Measurements from ENCODE around the gene ZBED1. TPM values are rescaled to one million over a fixed set of nuclear protein-coding genes. Genes with fewer than 3 reads are reported as not detected.
"Not testable (repeated sequence)": the region's sequence is repeated elsewhere in the genome, so short reads cannot be mapped to it uniquely, and the experiment has no call there.

Gene ZBED1
- total and polyA plus RNA-seq, 7 experiments from 2014 or later = 23.7 to 44.3 (median 29.0) TPM

DNA sequence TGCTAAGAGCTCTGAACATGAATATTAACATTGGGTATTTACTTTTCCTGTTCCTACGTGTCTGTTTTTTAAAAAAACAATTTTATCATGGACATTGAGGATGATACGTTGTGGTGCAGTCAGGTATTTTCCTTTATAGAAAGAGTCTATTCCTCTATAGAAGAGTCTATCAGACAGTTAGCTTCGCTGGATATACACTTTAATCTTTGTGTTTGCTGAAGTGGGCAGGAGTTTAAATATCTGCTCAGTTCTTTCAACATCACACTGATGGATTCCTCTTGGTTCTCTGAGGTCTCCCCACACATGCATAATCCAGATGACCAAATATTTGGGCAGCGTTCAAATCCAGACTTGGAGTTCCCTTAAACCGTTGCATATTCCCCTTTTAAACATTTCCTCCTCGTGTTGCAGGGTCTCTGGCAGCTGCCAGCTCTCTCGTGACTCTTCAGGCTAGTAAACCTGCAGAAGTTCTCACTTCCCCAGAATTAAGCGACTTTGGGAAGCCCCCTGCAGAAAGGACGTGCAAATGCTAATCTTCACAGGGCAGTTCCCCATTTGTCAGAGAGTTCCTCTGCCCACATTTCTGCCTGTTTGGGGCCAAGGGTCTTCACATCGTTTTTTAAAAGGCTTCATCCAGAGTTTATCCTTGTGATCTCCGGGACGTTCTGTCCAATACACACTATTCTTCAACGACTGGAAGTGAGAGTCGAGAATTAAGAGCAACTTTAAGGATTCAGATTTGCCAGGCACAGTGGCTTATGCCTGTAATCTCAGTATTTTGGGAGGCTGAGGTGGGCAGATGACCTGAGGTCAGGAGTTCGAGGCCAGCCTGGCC, 20.5 kb upstream of the ZBED1 start:
- H3K36me3 ChIP-seq (ENCODE audit: control insufficient read depth in 2 of 3, insufficient read depth in 3 of 3, low read length in 3 of 3) = no peaks in the 10 kb centered on the region
- peaks cover 0 to 8% (median 0%) of the 10 kb centered on the region in 7 donors for H3K4me1 Mint-ChIP-seq
- no peaks in the 10 kb centered on the region for H3K36me3 Mint-ChIP-seq
- intact Hi-C loops (cut with micrococcal nuclease) = no loop called here
- no peak overlapping the region for H3K4me3 Mint-ChIP-seq
- no peaks in the 10 kb centered on the region for H3K27me3 ChIP-seq (ENCODE audit: control insufficient read depth in 2 of 2, insufficient read depth in 2 of 2, low read length in 2 of 2)
- ATAC-seq = peak; percentile 71
- no peak overlapping the region for H3K27ac Mint-ChIP-seq
- no peak for DNase-seq
- H3K4me1 ChIP-seq (ENCODE audit: control insufficient read depth in 2 of 2, insufficient read depth in 2 of 2, low read length in 2 of 2) = no peaks in the 10 kb centered on the region
- no peak overlapping the region for H3K27ac ChIP-seq (ENCODE audit: low read depth, low read length)
- peaks cover 2 to 19% (median 7%) of the 10 kb centered on the region in 5 donors for H3K27me3 Mint-ChIP-seq
- H3K4me3 ChIP-seq (ENCODE audit: low read length) = no peak overlapping the region
- CTCF ChIA-PET = no interaction called here
- no peaks in the 10 kb centered on the region for H3K9me3 Mint-ChIP-seq
- POLR2A ChIA-PET = no interaction called here
- no peaks in the 10 kb centered on the region for H3K9me3 ChIP-seq (ENCODE audit: control insufficient read depth in 2 of 3, low read length in 3 of 3)

DNA sequence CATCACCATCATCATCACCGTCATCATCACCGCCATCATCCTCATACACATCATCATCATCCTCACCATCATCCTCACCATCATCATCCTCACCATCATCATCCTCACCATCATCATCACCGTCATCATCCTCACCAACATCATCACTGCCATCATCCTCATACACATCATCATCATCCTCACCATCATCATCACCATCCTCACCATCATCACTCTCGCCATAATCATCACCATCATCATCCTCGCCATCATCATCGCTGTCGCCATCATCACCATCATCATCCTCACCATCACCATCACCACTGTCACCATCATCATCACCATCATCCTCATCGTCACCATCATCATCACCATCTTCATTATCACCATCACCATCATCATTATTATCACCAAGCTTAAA, 19.8 kb upstream of the ZBED1 start:
- no peak for DNase-seq

DNA sequence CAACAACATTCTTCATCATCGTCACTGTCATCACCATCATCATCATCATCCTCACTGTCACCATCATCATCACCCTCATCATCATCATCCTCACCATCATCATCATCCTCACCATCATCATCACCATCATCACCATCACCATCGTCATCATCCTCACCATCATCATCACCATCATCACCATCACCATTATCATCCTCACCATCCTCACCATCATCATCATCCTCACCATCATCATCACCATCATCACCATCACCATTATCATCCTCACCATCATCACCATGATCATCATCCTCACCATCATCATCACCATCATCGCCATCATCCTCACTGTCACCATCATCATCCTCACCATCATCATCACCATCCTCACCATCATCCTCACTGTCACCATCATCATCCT, 18.9 kb upstream of the ZBED1 start:
- ATAC-seq; H3K9me3 Mint-ChIP-seq; H3K27ac Mint-ChIP-seq; H3K36me3 Mint-ChIP-seq; H3K4me3 Mint-ChIP-seq; H3K27ac ChIP-seq (ENCODE audit: low read depth, low read length); H3K36me3 ChIP-seq (ENCODE audit: control insufficient read depth in 2 of 3, insufficient read depth in 3 of 3, low read length in 3 of 3); CTCF ChIA-PET; intact Hi-C loops (cut with micrococcal nuclease); H3K4me3 ChIP-seq (ENCODE audit: low read length); DNase-seq; H3K9me3 ChIP-seq (ENCODE audit: control insufficient read depth in 2 of 3, low read length in 3 of 3); POLR2A ChIA-PET; H3K27me3 ChIP-seq (ENCODE audit: control insufficient read depth in 2 of 2, insufficient read depth in 2 of 2, low read length in 2 of 2); H3K4me1 ChIP-seq (ENCODE audit: control insufficient read depth in 2 of 2, insufficient read depth in 2 of 2, low read length in 2 of 2); H3K4me1 Mint-ChIP-seq: not testable (repeated sequence)
- H3K27me3 Mint-ChIP-seq = peaks cover 0 to 12% (median 5%) of the 10 kb centered on the region in 5 donors

More for the DNA sequence above, 19.8 kb upstream of the ZBED1 start:
- Histone ChIP-seq H3K4me3 (ENCODE audit: low read length) (no peak overlapping the region), H3K9me3 (ENCODE audit: control insufficient read depth in 2 of 3, low read length in 3 of 3) (no peaks in the 10 kb centered on the region), H3K27me3 (ENCODE audit: control insufficient read depth in 2 of 2, insufficient read depth in 2 of 2, low read length in 2 of 2) (no peaks in the 10 kb centered on the region), H3K36me3 (ENCODE audit: control insufficient read depth in 2 of 3, insufficient read depth in 3 of 3, low read length in 3 of 3) (no peaks in the 10 kb centered on the region), H3K4me1 (ENCODE audit: control insufficient read depth in 2 of 2, insufficient read depth in 2 of 2, low read length in 2 of 2) (no peaks in the 10 kb centered on the region), H3K27ac (ENCODE audit: low read depth, low read length) (no peak overlapping the region)
- CTCF ChIA-PET = no interaction called here
- no peaks in the 10 kb centered on the region for H3K36me3 Mint-ChIP-seq
- intact Hi-C loops (cut with micrococcal nuclease) = no loop called here
- H3K4me3 Mint-ChIP-seq = no peak overlapping the region
- peaks cover 0 to 18% (median 5%) of the 10 kb centered on the region in 5 donors for H3K27me3 Mint-ChIP-seq
- POLR2A ChIA-PET = no interaction called here
- no peak overlapping the region for H3K27ac Mint-ChIP-seq
- H3K9me3 Mint-ChIP-seq = no peaks in the 10 kb centered on the region
- no peak for ATAC-seq
- H3K4me1 Mint-ChIP-seq = peaks cover 0 to 8% (median 0%) of the 10 kb centered on the region in 7 donors

DNA sequence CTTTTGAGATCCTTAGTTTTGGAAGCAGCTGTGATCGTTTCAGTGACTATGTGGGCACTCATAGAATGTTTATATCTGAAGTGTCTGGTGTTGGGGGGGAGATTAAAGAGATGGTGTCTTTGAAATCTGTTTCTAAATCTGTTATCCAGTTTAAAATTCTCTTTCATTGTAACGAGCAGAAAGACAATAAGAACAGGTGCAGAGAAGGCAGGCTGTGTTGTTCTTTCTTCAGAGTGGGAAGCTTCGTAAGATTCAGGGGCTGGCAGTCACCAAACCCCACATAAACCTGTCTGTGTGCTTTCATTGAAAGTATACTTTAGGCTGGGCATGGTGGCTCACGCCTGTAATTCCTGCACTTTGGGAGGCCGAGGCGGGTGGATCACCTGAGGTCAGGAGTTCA, 16.3 kb upstream of the ZBED1 start:
- no peaks in the 10 kb centered on the region for H3K9me3 ChIP-seq (ENCODE audit: control insufficient read depth in 2 of 3, low read length in 3 of 3)
- Mint-ChIP-seq H3K27ac (no peak overlapping the region), H3K4me3 (no peak overlapping the region), H3K9me3 (no peaks in the 10 kb centered on the region), H3K27me3 (peaks cover 0 to 9% (median 5%) of the 10 kb centered on the region in 5 donors), H3K4me1 (peaks cover 0 to 8% (median 0%) of the 10 kb centered on the region in 7 donors), H3K36me3 (no peaks in the 10 kb centered on the region)
- ChIA-PET CTCF (no interaction called here), POLR2A (no interaction called here)
- H3K4me1 ChIP-seq (ENCODE audit: control insufficient read depth in 2 of 2, insufficient read depth in 2 of 2, low read length in 2 of 2) = no peaks in the 10 kb centered on the region
- no peak overlapping the region for H3K4me3 ChIP-seq (ENCODE audit: low read length)
- no peaks in the 10 kb centered on the region for H3K36me3 ChIP-seq (ENCODE audit: control insufficient read depth in 2 of 3, insufficient read depth in 3 of 3, low read length in 3 of 3)
- ATAC-seq (no peak), DNase-seq (no peak)
- H3K27ac ChIP-seq (ENCODE audit: low read depth, low read length) = no peak overlapping the region
- intact Hi-C loops (cut with micrococcal nuclease) = no loop called here
- H3K27me3 ChIP-seq (ENCODE audit: control insufficient read depth in 2 of 2, insufficient read depth in 2 of 2, low read length in 2 of 2) = no peaks in the 10 kb centered on the region

DNA sequence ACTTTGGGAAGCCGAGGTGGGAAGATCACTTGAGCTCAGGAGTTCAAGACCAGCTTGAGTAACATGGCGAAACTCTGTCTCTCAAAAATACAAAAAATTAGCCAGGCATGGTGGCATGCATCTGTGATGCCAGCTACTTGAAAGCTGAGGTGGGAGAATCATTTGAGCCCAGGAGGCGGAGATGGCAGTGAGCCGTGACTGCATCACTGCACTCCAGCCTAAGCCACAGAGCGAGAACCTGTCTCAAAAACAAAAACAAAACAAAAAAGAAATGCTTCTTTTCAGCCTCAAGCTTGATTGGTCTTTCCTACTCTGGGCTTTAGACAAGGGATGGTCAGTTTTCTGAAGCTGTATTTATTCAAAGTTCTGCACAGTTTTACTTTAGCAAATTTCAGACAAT, 15.8 kb upstream of the ZBED1 start:
- Histone ChIP-seq H3K27me3 (ENCODE audit: control insufficient read depth in 2 of 2, insufficient read depth in 2 of 2, low read length in 2 of 2) (no peaks in the 10 kb centered on the region), H3K4me1 (ENCODE audit: control insufficient read depth in 2 of 2, insufficient read depth in 2 of 2, low read length in 2 of 2) (no peaks in the 10 kb centered on the region), H3K27ac (ENCODE audit: low read depth, low read length) (no peak overlapping the region), H3K9me3 (ENCODE audit: control insufficient read depth in 2 of 3, low read length in 3 of 3) (no peaks in the 10 kb centered on the region), H3K36me3 (ENCODE audit: control insufficient read depth in 2 of 3, insufficient read depth in 3 of 3, low read length in 3 of 3) (no peaks in the 10 kb centered on the region), H3K4me3 (ENCODE audit: low read length) (no peak overlapping the region)
- ChIA-PET CTCF (no interaction called here), POLR2A (no interaction called here)
- DNase-seq (no peak), ATAC-seq (no peak)
- no peaks in the 10 kb centered on the region for H3K9me3 Mint-ChIP-seq
- peaks cover 0 to 9% (median 5%) of the 10 kb centered on the region in 5 donors for H3K27me3 Mint-ChIP-seq
- intact Hi-C loops (cut with micrococcal nuclease) = no loop called here
- no peak overlapping the region for H3K27ac Mint-ChIP-seq
- H3K4me1 Mint-ChIP-seq = peaks cover 0 to 8% (median 0%) of the 10 kb centered on the region in 7 donors
- no peak overlapping the region for H3K4me3 Mint-ChIP-seq
- H3K36me3 Mint-ChIP-seq = no peaks in the 10 kb centered on the region

DNA sequence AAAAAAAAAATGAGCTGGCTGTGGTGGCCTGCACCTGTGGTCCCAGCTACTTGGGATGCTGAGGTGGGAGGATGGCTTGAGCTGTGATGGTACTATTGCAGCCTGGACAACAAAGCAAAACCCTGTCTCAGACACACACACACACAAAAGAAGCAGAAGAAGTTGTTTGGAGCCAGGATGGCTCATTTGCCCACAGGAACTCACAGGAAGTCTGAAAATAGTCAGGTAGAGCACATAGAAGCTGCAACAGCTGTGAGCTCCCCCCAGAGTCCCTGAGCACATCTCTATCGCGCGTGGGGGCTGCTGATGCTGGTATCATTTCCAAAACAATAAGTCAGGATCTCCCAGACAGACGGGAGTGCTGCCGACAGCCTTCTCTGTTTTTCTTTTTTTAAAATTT, 13.4 kb upstream of the ZBED1 start:
- peaks cover 0 to 8% (median 0%) of the 10 kb centered on the region in 7 donors for H3K4me1 Mint-ChIP-seq
- no peaks in the 10 kb centered on the region for H3K27me3 ChIP-seq (ENCODE audit: control insufficient read depth in 2 of 2, insufficient read depth in 2 of 2, low read length in 2 of 2)
- no peak for ATAC-seq
- H3K9me3 ChIP-seq (ENCODE audit: control insufficient read depth in 2 of 3, low read length in 3 of 3) = no peaks in the 10 kb centered on the region
- H3K4me3 Mint-ChIP-seq = no peak overlapping the region
- no peaks in the 10 kb centered on the region for H3K36me3 ChIP-seq (ENCODE audit: control insufficient read depth in 2 of 3, insufficient read depth in 3 of 3, low read length in 3 of 3)
- intact Hi-C loops (cut with micrococcal nuclease) = no loop called here
- H3K9me3 Mint-ChIP-seq = no peaks in the 10 kb centered on the region
- POLR2A ChIA-PET = no interaction called here
- H3K4me3 ChIP-seq (ENCODE audit: low read length) = no peak overlapping the region
- no peak for DNase-seq
- H3K27ac Mint-ChIP-seq = no peak overlapping the region
- peaks cover 0 to 9% (median 5%) of the 10 kb centered on the region in 5 donors for H3K27me3 Mint-ChIP-seq
- CTCF ChIA-PET = no interaction called here
- H3K27ac ChIP-seq (ENCODE audit: low read depth, low read length) = no peak overlapping the region
- H3K36me3 Mint-ChIP-seq = no peaks in the 10 kb centered on the region
- no peaks in the 10 kb centered on the region for H3K4me1 ChIP-seq (ENCODE audit: control insufficient read depth in 2 of 2, insufficient read depth in 2 of 2, low read length in 2 of 2)

DNA sequence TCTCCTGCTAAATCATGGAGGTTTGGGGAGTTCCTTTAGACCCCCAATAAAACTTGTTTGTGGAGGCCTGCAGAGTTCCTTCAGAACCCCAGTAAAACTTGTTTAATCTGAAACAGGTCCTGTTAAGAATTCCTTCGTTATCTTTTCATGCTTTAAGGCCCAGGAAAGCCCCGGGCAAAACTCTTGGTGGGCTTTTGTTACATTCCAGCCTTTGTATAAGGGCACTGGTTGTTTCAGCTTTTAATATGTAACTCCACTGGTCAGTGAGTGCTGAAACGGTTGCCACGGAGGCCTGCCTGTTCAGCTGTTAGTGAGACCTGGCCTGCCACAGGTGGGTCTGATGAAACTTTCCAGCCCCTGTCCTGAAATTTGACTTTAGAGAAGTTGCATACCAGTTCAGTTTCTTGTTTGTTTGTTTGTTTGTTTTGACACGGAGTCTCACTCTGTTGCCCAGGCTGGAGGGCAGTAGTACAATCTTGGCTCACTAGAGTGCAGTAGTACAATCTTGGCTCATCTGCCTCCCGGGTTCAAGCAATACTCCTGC, 12.4 kb upstream of the ZBED1 start:
- Histone ChIP-seq H3K27ac (ENCODE audit: low read depth, low read length) (no peak overlapping the region), H3K9me3 (ENCODE audit: control insufficient read depth in 2 of 3, low read length in 3 of 3) (no peaks in the 10 kb centered on the region), H3K36me3 (ENCODE audit: control insufficient read depth in 2 of 3, insufficient read depth in 3 of 3, low read length in 3 of 3) (no peaks in the 10 kb centered on the region), H3K27me3 (ENCODE audit: control insufficient read depth in 2 of 2, insufficient read depth in 2 of 2, low read length in 2 of 2) (no peaks in the 10 kb centered on the region), H3K4me1 (ENCODE audit: control insufficient read depth in 2 of 2, insufficient read depth in 2 of 2, low read length in 2 of 2) (no peaks in the 10 kb centered on the region), H3K4me3 (ENCODE audit: low read length) (no peak overlapping the region)
- DNase-seq (no peak), ATAC-seq (no peak)
- Mint-ChIP-seq H3K36me3 (no peaks in the 10 kb centered on the region), H3K4me1 (peaks cover 0 to 8% (median 4%) of the 10 kb centered on the region in 7 donors), H3K27ac (no peak overlapping the region), H3K9me3 (no peaks in the 10 kb centered on the region), H3K4me3 (no peak overlapping the region), H3K27me3 (peaks cover 0 to 9% (median 5%) of the 10 kb centered on the region in 5 donors)
- CTCF ChIA-PET = no interaction called here
- intact Hi-C loops (cut with micrococcal nuclease) = no loop called here
- POLR2A ChIA-PET = no interaction called here
